Mesodermal cell (in vitro differentiated cells): Measurements from ENCODE around the gene AHCYL2. TPM values are rescaled to one million over a fixed set of nuclear protein-coding genes. Genes with fewer than 3 reads are reported as not detected.
A peak's percentile ranks its signal among the peaks of the same experiment; 100 is the strongest.

Experiments used
- H3K27ac ChIP-seq: 2 replicates; pipeline ENCODE4 v1.7.0; 2013; ENCODE audit warnings: mild to moderate bottlenecking, low read depth, low read length, moderate library complexity; ENCODE audit not compliant: severe bottlenecking
- H3K36me3 ChIP-seq: 2 replicates; pipeline ENCODE4 v1.7.1; 2013; ENCODE audit warnings: mild to moderate bottlenecking, low read length, moderate library complexity; ENCODE audit not compliant: control insufficient read depth, insufficient read depth
- H3K4me1 ChIP-seq: one replicate; pipeline ENCODE4 v1.7.1; 2013; ENCODE audit warnings: mild to moderate bottlenecking, low read length; ENCODE audit not compliant: insufficient read depth, control insufficient read depth, poor library complexity, severe bottlenecking
- H3K4me3 ChIP-seq: 2 replicates; pipeline ENCODE4 v1.7.0; 2013; ENCODE audit warnings: low read length, control low read depth, mild to moderate bottlenecking; ENCODE audit not compliant: insufficient read depth, poor library complexity, severe bottlenecking; ENCODE audit errors: extremely low read depth
- H3K9me3 ChIP-seq: 2 replicates; pipeline ENCODE4 v1.7.1; 2013; ENCODE audit warnings: mild to moderate bottlenecking, low read length, moderate library complexity; ENCODE audit not compliant: control insufficient read depth
- WGBS, 2 experiments: methylation state at CpG; one replicate each; pipeline ENCODE4 v1.1.5; 2013; ENCODE audit warnings: missing lambda C conversion rate in 2 of 2; ENCODE audit not compliant: insufficient coverage in 2 of 2; 5-methylcytosine and 5-hydroxymethylcytosine counted together
- polyA plus RNA-seq, 2 experiments: library from polyadenylated mRNA; stranded (reverse); fragments of 50-300 nt; gene quantifications; one replicate each; pipeline ENCODE4 v1.2.3, GENCODE V29; 2013

Gene AHCYL2
- polyA plus RNA-seq (2013, experiment 1 of 2) = 13.6 TPM
- 12.1 TPM for polyA plus RNA-seq (2013, experiment 2 of 2)

DNA sequence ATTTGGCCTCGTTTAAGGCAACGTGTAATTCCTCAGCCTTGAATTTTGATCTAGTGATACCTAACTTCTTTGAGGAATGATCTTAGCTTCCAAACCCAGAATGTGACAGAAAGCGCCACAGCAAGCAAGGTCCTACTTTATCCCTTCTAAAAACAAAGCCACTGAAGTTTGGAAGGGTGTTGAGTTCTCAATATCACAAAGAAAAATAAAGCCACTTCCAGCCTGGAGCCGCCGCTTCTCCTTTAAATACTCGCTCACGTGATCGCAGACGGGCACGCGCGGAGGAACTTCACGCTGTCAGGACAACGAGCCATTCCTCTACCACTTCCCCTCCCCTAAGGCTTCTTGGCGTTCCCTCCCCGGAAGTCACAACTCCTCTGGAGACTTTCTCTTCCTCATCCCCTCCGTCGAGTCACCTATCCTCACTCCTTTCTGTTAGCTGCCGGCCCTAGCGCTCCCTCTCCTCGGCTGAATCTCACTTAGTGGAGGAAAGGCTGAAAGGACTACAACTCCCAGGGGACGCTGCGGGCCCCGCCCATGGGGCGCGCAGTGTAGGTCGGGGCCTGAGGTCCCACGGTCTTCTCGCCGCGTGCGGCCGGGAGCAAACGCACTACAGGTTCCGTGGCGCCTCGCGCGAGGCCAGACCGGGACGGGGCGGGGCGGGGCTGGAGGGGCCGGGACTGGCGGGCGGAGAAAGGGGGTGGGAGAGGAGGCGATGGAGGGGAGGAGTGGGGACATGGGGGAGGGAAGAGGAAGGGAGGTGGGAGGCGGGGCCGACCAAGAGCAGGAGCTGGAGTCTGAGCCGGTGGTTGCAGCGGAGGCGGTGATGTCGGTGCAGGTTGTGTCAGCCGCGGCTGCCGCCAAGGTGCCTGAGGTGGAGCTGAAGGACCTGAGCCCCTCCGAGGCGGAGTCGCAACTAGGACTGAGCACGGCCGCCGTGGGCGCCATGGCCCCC is at the start of gene AHCYL2:
AHCYL2 (plus strand) TSS at position 780 of the 955 bp plus-strand sequence.
- Histone ChIP-seq H3K27ac (peak within 1 kb of the TSS; percentile 83), H3K4me3 (peak within 1 kb of the TSS; percentile 79), H3K9me3 (no peaks in the 10 kb centered on the region), H3K4me1 (peaks cover 3% of the 10 kb centered on the region), H3K36me3 (no peaks in the 10 kb centered on the region)
- WGBS, 2 experiments = 1% methylated on average over 37 to 45 of the region's 63 CpGs

- 87 to 94% methylated on average over 3 to 5 of the region's 11 CpGs for WGBS, 2 experiments
These were observed 47.7 kb upstream of the AHCYL2 start for GRCh38 chr7:129176916-129177710.

GRCh38 chr7:129184981-129185670 is 39.7 kb upstream of the AHCYL2 start:
- H3K4me3 ChIP-seq = no peak overlapping the region
- H3K27ac ChIP-seq = no peak overlapping the region

More at GRCh38 chr7:129176916-129177710, 47.7 kb upstream of the AHCYL2 start:
- Histone ChIP-seq H3K27ac (no peak overlapping the region), H3K4me3 (no peak overlapping the region), H3K9me3 (no peaks in the 10 kb centered on the region), H3K4me1 (no peaks in the 10 kb centered on the region), H3K36me3 (no peaks in the 10 kb centered on the region)

GRCh38 chr7:129186749-129187260 is 38.0 kb upstream of the AHCYL2 start:
- Histone ChIP-seq H3K4me1 (no peaks in the 10 kb centered on the region), H3K4me3 (no peak overlapping the region), H3K9me3 (no peaks in the 10 kb centered on the region), H3K27ac (no peak overlapping the region), H3K36me3 (peaks cover 9% of the 10 kb centered on the region)
- WGBS, 2 experiments = 85 to 100% methylated on average over 1 to 4 of the region's 6 CpGs

More at GRCh38 chr7:129184981-129185670, 39.7 kb upstream of the AHCYL2 start:
- Histone ChIP-seq H3K9me3 (no peaks in the 10 kb centered on the region), H3K36me3 (no peaks in the 10 kb centered on the region), H3K4me1 (no peaks in the 10 kb centered on the region)
- WGBS, 2 experiments = 87 to 95% methylated on average over 5 to 6 of the region's 6 CpGs

DNA sequence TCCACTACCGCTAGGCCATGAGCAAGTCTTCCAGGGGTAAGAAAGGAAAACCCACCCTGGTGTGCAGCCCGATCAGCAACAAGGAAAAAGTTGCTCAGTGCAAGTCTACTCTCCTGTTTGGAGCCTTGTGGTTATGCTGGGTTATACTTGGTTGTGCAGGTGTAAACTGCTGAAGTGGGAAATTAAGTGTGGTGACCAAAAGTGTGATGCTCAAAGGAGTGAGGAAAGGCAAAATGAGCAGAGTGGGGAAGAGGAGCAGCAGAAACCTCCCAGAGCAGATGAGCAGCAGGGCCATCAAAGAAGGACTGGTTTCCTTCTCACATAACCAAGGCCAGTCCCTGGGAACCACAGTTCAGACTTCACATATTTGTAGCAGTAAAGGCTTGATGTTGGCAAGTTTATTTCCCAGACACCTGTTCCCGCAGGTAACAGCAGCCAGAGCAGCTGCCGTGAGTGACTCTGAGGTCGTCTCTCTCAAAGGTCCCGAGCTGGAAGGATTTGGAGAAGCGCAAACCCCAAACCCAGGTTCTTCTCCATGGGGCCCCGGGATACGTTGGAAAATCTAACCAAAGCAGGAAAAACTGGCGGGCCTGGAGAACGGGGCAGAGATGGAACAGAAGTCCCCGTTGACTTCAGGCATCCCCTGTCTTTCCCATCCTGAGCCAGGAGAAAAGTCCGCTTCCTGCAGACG is 37.0 kb upstream of the AHCYL2 start:
- Histone ChIP-seq H3K27ac (no peak overlapping the region), H3K4me3 (peak overlapping the region; percentile 83), H3K4me1 (no peaks in the 10 kb centered on the region), H3K9me3 (no peaks in the 10 kb centered on the region), H3K36me3 (peaks cover 19% of the 10 kb centered on the region)
- WGBS, 2 experiments = 19 to 23% methylated on average over 14 of the region's 14 CpGs

- Histone ChIP-seq H3K4me1 (no peaks in the 10 kb centered on the region), H3K9me3 (no peaks in the 10 kb centered on the region), H3K36me3 (peaks cover 24% of the 10 kb centered on the region), H3K27ac (peak within 1 kb of the TSS; percentile 87), H3K4me3 (peak within 1 kb of the TSS; percentile 83)
- WGBS, 2 experiments = 1 to 2% methylated on average over 7 to 21 of the region's 48 CpGs
These were observed 36.4 kb upstream of the AHCYL2 start, which contains the start of gene SMO for GRCh38 chr7:129188372-129188891. Gene SMO, plus strand, starts transcription at chr7:129188633. Its CDS starts 519 bp downstream, at chr7:129189152.

GRCh38 chr7:129188892-129189660 is 35.8 kb upstream of the AHCYL2 start:
- 0 to 1% methylated on average over 63 to 79 of the region's 83 CpGs for WGBS, 2 experiments
- H3K27ac ChIP-seq = peak overlapping the region; percentile 87
- no peaks in the 10 kb centered on the region for H3K4me1 ChIP-seq
- H3K9me3 ChIP-seq = no peaks in the 10 kb centered on the region
- H3K36me3 ChIP-seq = peaks cover 25% of the 10 kb centered on the region
- H3K4me3 ChIP-seq = peak overlapping the region; percentile 83

- WGBS, 2 experiments = 18 to 19% methylated on average over 12 of the region's 13 CpGs
- Histone ChIP-seq H3K27ac (no peak overlapping the region), H3K36me3 (peaks cover 31% of the 10 kb centered on the region), H3K4me1 (no peaks in the 10 kb centered on the region), H3K9me3 (no peaks in the 10 kb centered on the region), H3K4me3 (peak overlapping the region; percentile 83)
These were observed 35.0 kb upstream of the AHCYL2 start for GRCh38 chr7:129189661-129190310.

DNA sequence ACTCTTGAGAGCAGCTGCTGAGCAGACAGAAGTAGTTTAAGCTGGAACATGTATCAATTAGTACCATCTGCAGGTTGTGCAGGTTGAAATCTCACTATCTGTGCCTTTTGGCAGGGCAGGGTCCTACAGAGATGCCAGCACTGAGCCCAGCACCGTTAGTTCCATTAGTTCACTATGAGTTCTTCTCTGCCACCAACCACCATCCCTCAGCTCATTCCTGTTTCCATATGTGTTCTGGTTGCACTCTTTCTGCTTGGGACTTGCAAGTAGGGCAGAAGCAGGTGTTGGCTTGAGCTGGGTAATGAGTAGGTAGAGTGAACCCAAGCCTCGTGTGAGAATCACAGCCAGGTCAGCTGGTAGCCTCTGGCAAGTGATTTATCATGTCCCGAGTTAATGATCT is 33.6 kb upstream of the AHCYL2 start:
- Histone ChIP-seq H3K9me3 (peaks cover 3% of the 10 kb centered on the region), H3K4me3 (no peak overlapping the region), H3K4me1 (no peaks in the 10 kb centered on the region), H3K36me3 (peaks cover 36% of the 10 kb centered on the region), H3K27ac (no peak overlapping the region)
- WGBS, 2 experiments = 96 to 97% methylated on average over 3 of the region's 3 CpGs
